Amniotic epithelial cell (primary cell): Measurements from ENCODE around the gene MESD.

ENCODE experiments used
- DNase-seq: peaks from one replicate; pipeline ENCODE4 v3.0.0-alpha.2; 2010; ENCODE audit warnings: low read depth

The MESD gene

DNA sequence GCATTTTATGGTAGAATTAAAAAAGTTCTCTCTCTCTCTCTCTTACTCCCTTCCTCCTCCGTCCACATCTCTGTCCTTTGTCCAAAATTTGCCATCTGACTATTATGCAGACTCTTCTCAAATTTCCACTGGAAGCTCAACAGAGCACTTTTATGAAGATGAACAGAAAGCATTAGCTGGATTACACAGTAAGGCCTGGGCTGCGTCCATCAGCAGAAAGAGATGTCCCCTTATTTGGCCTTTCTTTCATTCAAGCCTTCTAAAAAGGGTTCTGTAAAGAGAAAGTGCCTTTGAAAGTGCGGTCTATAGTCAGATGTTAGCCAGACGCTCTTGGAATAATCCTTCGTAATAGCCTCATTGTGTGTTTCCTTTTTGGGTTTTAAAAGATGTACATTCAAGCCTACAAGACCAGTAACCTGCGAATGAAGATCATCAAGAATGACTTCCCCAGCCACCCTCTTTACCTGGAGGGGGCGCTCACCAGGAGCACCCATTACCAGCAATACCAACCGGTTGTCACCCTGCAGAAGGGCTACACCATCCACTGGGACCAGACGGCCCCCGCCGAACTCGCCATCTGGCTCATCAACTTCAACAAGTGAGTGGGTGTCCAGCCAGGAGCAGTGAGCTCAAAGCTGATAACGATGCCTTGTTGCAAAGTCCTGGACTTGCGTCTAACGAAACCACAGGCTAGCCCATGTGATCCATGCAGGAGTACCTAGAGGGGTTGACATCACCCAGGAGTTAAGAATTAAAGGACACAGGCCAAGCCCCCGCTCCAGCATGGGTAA is 53.1 kb downstream of the MESD start:
- DNase-seq = no peak

DNA sequence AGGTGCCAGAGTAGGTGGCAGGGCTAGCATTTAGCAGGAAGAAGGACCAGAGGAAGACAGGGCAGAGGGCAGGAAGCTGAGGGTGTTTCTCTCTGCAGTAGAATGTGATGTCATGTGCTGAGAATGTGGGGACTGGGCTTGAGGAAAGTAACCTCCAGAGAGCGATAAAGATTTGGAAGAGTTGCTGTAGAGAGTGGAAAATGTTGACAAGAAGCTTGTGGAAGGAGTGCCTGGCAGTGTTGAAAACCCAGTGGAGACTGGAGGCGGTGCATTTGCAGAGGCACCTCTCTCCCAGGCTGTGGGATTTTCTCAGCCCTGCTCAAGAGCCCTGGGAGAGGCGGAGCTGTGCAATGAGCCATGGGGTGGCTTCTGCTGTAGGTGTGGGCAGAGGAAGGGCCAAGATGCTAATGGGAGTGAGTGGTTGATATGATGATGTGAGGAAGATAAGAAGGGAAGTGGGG is 54.8 kb downstream of the MESD start:
- DNase-seq = peak; percentile 73

DNA sequence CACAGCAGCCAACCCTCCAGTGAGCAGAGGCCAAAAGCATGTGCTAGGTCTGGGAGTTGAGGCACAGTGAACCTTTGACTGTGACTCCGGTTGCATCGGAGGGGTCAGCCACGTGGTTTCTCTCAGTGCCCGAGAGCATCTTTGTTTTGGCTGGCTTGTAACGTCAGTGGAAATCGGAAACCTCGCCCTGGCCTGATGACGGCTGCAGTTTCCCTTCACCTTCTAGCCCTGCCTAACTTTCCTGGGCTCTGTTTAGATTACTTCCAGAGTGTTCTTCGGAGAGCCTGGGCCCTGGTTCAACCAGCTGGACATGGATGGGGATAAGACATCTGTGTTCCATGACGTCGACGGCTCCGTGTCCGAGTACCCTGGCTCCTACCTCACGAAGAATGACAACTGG is 56.6 kb downstream of the MESD start:
- DNase-seq = no peak

DNA sequence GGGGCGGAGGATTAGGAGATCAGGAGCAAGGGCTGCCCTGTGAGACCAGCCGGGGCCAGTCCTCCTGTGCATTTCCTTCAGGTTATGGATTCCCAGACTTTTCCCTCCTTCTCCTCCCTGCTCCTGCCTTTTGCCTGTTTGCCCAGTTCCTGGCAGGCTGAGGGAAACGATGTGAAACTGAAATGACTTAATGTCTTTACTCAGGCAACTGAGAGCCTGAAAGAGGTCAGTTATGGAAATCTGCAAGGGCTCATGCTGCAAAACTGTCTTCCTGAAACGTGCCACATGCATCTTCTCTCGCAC is 57.2 kb downstream of the MESD start:
- no peak for DNase-seq

DNA sequence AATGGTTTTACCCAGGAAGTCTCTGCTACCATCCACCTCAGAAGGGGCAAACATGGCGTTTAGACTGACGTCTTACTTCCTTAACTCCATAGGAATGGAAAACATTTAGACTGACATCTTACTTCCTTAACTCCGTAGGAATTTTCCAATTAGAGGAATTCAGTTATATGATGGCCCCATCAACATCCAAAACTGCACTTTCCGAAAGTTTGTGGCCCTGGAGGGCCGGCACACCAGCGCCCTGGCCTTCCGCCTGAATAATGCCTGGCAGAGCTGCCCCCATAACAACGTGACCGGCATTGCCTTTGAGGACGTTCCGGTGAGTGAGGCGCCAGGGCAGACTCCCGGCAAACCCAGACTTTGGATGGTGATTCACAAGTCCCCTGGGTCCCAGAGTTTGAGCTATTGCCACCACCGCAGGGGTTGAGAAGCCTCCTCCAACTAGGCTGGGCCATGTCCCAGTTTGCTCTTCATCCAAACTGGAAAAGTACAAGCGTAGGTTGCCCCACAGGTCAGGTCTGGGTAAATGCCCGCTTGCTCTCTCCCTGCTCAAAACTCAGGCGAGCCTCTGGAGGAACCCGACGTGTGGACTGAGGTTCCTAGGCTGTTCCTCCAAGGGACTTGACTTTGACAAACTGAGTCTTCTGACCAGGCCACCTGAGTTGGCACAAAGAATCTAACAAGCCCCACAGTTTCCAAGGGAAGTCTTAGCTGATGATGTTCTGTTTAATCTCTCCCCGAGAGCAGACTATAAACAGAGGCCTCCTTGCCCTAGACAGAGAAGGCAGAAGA is 57.7 kb downstream of the MESD start:
- DNase-seq = no peak

DNA sequence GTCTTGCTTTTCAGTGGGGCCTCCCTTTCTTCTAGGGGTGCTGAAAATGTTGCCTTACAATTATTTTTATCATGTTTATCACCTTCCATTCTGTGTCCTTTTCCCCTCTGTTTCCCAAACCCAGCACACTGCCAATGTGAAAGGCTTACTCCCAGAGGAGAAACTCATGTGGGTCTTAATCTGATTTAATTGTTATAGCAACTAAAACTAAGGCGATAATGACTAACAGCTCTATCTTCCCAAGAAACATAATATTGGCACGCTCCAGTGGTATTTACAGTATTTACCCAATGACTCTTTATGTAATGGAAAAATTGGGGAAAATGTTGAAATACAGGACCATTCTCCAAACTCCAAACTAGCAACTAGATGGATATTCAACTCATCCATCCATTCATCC is 58.4 kb downstream of the MESD start:
- DNase-seq = no peak

DNA sequence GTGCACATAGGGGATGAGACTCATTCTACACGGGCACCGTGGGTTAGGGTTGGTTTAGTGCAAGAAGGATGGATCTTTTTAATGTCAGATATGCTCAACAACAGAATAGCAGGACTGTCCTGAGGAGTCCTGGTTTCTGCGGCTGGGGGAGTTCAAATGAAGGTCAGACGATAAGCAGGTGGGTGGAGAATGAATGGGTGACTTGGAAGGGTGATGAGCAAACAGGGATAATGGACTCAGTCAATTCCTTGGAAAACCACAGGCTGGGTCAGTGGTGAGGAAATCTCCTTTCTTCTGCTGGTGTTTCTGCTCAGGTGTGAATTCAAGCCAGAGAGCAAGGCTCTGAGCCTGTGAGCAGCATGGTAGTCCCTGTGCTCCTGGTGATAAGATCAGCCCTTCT is 59.9 kb downstream of the MESD start:
- DNase-seq = peak; percentile 80

DNA sequence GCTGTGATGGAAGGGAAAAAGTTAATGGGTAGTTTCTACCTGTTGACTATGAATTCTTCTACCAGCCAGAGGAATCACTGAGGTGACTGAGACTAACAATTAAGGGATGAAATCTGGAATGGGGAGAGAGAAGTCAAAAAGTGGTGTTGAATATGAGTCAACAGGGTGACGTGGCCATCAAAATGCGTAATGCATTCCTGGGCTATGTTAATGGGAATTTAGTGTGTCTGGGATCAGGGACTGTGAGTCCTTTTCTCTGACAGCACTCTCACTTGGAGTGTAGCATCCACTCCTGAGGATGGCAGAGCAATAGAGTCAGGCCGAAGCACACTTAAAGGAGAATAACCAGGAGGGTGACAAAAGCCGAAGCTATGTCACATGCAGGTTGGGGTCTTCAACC is 60.4 kb downstream of the MESD start:
- peak; percentile 76 for DNase-seq

DNA sequence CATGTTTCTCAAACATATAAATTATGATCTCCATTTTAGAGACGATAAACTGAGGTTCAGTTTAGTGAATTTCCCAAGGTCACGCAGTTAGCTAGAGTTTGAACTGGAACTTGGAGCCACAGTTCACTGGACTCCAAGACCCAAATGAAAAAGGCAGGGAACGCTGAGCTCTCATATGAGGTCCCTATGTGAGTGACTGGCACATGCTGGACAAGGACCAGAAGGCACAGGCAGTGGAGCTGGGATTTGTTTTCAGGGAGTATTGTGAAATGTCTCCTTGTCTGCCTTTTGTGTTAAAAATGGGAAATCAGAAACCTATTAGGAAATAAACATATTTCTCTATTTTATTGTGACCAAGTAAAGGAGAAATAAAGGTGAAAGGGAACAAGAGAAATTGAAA is 63.5 kb downstream of the MESD start:
- no peak for DNase-seq

DNA sequence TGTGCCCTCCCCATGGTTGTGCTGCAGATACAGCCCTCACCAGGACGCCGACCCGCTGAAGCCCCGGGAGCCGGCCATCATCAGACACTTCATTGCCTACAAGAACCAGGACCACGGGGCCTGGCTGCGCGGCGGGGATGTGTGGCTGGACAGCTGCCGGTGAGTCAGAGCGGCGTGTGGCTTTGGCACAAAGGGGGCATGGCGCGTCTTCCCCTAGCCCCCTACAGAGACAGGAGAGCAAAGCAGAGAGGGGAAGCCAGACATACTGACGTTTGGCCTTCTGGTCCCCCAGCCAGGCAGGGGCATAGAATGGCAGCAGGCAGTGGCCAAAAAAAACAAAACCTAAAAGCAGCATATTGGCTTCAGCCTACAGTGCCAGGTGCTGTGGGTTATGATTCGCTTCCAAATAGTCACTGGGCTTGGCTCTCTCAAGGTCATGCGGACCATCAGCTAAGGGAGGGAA is 64.0 kb downstream of the MESD start:
- peak; percentile 17 for DNase-seq

DNA sequence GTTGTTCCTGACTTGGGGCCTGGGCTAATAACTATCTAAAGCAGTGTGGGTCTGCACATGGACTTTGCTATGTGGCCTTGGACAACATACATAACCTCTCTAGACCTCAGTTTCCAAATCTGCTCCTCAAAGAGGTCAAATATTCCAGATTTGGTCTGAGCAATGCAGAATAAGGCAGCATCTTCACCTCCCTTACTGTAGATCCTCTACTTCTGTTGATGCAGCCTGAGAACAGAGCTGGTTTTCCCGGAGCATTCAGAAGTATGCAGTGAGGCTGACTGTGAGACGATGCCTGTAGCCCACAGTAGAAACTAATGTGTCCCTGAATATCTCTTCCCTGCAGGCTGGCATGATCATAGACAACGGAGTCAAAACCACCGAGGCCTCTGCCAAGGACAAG is 65.3 kb downstream of the MESD start:
- DNase-seq = no peak

DNA sequence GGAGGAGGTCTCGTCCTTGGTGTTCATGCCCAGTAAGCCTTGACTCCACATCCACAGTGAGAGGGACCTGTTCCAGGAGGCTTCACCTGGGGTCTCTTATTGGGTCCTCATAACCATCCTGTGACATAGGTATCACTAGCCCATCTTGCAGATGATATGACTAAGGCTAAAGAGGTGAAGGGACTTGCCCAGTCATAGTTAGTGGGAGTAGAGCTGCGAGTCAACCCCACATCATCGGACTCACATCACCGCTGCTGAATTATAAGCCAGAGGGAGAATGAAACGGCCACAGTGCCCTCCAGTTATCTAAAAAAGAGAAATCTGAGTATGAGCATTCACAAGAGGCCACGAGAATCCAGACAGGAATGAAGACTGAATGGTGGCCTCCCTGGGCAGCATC is 66.0 kb downstream of the MESD start:
- DNase-seq = peak; percentile 13

DNA sequence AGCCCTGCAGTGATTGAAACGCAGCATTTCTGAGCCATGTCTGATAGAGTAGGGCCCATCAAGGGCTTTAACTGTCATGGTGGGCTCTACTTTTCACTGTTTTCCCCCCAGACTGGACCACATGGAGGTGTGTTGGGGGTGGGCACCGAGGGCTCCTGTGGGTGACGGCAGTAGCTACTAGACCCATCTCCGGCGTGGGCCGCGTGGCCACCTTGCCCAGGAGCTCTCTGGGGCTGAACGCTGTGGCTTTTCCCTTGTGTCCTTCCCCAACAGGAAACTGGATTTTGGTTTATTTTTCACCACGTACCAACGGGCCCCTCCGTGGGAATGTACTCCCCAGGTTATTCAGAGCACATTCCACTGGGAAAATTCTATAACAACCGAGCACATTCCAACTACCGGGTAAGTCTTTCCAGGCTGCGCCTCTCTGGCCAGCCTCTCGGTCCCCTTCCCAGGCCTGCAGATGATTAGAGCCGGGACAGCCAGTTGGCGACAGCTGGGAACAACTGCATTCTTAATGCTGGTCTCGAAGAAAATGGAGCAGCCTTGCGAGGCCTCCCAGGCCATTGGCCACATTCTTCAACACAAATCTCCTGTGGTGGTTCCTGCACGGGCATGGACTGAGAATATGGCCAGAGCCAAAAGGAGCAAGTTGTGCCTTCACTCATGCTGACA is 67.7 kb downstream of the MESD start:
- DNase-seq = no peak

DNA sequence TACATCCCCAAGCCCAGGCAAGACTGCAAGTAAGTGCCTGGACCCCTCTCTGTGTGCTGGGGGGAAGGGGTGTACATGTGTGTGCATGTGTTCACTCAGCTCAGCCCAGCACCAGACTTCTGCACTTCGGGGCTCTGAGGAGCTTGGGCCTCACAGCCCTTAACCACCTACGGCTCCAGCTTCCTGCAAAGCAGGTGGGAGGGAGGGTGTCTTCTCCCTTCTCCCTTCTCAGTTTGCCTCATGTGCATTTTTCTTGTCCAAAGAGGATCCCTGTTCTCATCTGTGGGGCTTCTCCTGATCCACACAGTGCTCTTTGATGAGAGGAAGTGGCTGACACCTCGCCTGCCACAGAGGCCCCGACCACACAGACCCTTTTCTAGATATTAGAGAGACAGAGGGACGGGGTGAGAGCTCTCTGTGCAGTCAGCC is 69.3 kb downstream of the MESD start:
- DNase-seq = no peak

DNA sequence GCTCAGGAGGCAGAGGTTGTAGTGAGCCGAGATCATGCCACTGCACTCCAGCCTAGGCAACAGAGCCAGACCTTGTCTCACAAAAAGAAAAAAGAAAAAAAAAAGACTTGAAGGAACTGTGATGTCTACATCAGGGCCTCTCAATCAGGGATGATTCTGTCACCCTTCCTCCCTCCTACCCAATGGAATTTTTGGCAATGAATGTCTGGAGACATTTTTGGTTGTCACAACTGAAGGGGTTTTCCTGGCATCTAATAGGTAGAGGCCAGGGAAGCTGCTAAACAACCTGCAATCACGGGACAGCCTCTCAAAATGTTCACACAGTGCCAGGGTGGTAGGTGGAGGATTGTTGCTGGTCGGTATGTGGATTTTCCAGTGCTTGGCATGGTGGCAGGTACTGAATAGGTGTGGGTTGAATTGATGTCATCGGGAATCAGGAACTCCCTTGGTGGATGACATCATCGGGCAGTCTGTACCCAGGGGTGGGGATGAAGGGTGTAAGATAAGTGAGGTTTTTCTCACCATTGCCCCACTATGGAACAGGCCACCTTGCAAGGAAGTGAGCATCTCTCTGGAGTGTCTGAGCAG is 71.3 kb downstream of the MESD start:
- no peak for DNase-seq

DNA sequence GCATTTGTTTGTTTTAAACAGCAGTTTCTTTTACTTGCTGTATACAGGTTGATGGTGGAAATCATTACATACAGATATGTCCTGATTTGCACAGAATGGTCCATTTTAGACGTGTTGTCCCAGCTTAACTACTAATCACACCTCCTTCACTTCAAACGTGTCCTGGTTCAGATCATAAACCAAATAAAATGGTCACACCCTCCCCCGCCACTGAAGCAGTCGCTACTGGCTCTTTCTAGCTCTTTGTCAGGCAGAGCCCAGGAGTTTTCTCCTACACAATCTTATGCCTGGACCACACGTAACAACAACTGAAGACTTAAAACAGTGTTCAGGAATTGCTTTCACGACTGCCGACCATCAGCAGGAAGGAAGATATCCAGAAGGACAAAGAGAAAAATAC is 73.6 kb downstream of the MESD start:
- DNase-seq = no peak

DNA sequence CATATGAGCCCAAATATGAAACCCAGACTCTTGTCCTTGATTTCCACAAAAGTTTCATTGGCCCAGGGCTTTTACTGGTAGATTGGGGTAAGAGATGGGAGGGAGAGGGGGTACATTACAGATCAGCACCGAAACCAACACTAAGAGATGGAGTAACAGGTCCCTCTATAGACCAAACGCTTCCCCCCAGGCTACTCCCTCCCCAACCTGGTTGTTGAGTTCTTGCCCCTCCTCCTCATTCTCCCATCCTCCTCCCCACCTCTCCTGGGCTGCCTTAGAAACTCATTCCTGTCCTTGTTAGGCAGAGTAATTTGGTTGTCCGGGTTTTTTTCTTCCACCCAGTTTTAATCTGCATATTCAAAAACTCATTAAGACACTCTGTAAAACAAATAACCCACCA is 74.1 kb downstream of the MESD start:
- DNase-seq = no peak

DNA sequence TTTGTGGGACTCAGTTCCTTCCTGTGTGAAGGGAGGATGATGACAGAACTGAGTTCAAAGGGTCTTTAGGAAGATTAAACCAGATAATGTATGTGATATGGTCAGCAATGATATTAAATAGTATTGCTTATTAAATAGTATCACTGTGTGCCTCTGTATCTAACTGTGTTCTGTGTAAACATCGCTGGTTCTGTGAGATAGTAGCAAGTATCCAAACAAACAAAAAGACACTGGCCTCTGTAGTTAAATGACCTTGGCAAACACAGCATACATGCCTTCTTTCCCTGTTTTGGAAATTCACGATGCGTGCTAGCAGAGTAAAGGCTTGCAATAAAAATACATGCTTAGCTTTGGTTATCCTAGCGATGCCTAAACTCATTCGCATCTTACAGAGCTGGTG is 76.1 kb downstream of the MESD start:
- DNase-seq = no peak

DNA sequence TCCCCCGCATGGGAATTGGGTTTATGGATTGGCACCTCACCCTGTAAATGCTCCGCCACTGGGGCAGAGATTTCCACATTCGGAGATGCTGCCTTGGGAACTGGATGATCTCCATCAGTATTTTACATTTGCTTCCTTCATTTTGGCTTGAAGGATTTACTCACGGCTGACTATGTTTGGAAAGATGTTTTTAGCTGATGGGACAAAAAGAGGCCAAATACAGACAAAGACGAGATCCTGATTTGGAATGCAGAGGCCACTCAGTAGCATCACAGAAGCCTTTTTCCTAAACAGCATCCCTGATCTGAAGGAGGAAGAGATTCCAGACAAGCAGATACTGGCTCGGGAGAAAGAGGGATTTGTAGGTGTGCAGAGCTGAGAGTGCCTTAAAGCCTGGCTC is 76.9 kb downstream of the MESD start:
- DNase-seq = no peak

DNA sequence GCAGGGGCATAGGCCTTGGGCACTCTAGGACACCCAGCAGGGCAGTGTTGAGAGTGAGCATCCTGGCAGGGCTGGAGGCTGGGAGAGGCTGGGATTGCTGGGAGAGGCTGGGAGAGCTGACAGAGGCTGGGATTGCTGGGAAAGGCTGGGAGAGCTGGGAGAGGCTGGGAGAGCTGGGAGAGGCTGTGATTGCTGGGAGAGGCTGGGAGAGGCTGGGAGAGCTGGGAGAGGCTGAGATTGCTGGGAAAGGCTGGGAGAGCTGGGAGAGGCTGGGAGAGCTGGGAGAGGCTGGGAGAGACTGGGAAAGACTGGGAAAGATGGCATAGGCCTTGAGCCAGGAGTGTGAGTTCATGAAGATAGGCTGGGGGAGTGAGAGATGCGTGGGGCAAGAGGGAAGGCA is 77.8 kb downstream of the MESD start:
- no peak for DNase-seq

DNA sequence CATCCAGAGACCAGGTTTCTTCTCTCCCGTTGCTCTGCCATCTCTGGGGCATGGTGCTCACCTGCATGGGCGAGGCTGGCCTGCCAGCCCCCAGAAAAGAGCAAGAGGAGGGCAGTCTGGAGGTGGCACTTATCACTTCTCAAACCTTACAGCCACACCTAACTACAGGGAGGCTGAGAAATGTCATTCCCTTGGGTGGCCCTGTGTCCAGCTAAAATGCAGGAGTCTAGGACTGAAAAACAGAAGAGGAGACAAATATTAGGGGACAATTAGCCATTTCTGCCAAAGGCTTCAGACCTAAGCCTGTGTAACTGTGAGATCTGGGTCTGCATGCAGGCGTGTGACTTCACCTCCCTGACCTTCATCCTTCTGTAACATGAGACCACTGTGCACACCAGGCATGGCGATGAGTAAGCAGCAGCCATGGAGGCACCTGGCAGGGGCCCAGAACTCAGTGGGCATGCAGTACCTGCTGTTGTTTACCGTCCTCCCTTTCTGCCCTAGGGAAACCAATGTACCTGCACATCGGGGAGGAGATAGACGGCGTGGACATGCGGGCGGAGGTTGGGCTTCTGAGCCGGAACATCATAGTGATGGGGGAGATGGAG is 83.4 kb downstream of the MESD start:
- peak; percentile 34 for DNase-seq

DNA sequence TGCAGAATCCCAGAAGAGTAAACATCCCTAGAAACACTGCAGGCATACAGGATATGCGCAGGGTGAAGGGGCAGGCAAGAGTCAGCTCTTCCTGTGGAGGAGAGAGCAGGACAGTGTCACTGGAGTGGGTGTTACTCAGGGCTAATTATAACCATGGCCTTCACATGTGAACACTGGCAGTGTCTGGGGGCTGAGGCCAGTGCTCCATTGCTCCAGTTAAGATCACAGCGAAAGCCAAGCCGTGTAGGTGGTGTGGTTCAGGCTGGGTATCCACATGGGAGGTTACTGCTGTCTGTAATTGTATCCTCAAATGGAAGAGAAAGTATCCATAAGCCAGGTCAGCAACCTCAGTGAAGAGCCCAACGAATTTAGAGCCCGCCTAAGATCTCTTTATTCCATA is 84.6 kb downstream of the MESD start:
- no peak for DNase-seq
